Mucosa of descending colon (tissue), 3 donors: ENCODE data around the gene CCR7. TPM values are rescaled to one million over a fixed set of nuclear protein-coding genes. Genes with fewer than 3 reads are reported as not detected.

ENCODE experiments used
- ATAC-seq: fragments of 200-7000 bp; cut with Tn5 transposase; one replicate; pipeline ENCODE4 v1.9.1; 2020; ENCODE audit warnings: mild to moderate bottlenecking, moderate library complexity
- DNase-seq, 3 donors: peaks; one replicate each; pipeline ENCODE4 v3.0.0-alpha.2; 2020
- H3K36me3 ChIP-seq: fragments of 200-600 bp; one replicate; pipeline ENCODE4 v1.8.0; 2021; ENCODE audit warnings: low read depth, mild to moderate bottlenecking
- H3K4me1 ChIP-seq: fragments of 200-600 bp; one replicate; pipeline ENCODE4 v1.8.0; 2021; ENCODE audit warnings: low read depth, mild to moderate bottlenecking
- H3K4me3 ChIP-seq: fragments of 200-600 bp; one replicate; pipeline ENCODE4 v1.8.0; 2021; ENCODE audit warnings: mild to moderate bottlenecking
- H3K9me3 ChIP-seq: fragments of 200-600 bp; one replicate; pipeline ENCODE4 v1.8.0; 2021; ENCODE audit warnings: mild to moderate bottlenecking
- CTCF ChIP-seq: fragments of 200-600 bp; IDR thresholded peaks from one replicate; pipeline ENCODE4 v1.8.0; 2022; ENCODE audit warnings: antibody characterized with exemption, mild to moderate bottlenecking
- intact Hi-C, 2 donors: fragments of 100-400 bp; cut with DNase I in 1 of 2; cut with micrococcal nuclease in 1 of 2; formaldehyde crosslinking; loops; one replicate each; pipeline versions ENCODE4 v1.11.0 to v1.11.1; 2022; cut with DNase I, micrococcal nuclease
- total RNA-seq, 3 donors: library from RNA; stranded (reverse); fragmentation: NEBNext Ultra II Directional in 2 of 3; extraction: Animal tissue kit (Norgen Biotek cat#: 25700) in 2 of 3; gene quantifications; one replicate each; pipeline versions ENCODE4 v1.2.1 to v1.2.4, GENCODE V29; 2021 to 2023
- donor health status: DM: no; HTN: no; CAD: no; lungs with moderate emphysema.
- donor health status: DM: no; HTN: no; CAD: no.
- donor health status: DM: no; HTN: yes; CAD: no.

The CCR7 gene
- total RNA-seq, 3 donors from 2014 or later: 0.44 to 3.2 (median 0.87) TPM

- ATAC-seq: peak; percentile 27
- TF ChIP-seq CTCF: no peak
Measured at GRCh38 chr17:40605306-40605705, 40.0 kb upstream of the CCR7 start.

GRCh38 chr17:40604327-40605080, 39.2 kb upstream of the CCR7 start:
- Histone ChIP-seq H3K36me3 (no peaks in the 10 kb centered on the region), H3K4me1 (peaks cover 3% of the 10 kb centered on the region), H3K9me3 (no peaks in the 10 kb centered on the region), H3K4me3 (no peak overlapping the region)
- ATAC-seq (no peak), DNase-seq (no peak)
- intact Hi-C loops: no loop called here
- TF ChIP-seq CTCF: no peak

More at GRCh38 chr17:40605306-40605705, 40.0 kb upstream of the CCR7 start:
- intact Hi-C loops: no loop called here
- Histone ChIP-seq H3K4me3 (no peak overlapping the region), H3K4me1 (peaks cover 3% of the 10 kb centered on the region), H3K36me3 (no peaks in the 10 kb centered on the region), H3K9me3 (no peaks in the 10 kb centered on the region)
- no peak for DNase-seq

DNA sequence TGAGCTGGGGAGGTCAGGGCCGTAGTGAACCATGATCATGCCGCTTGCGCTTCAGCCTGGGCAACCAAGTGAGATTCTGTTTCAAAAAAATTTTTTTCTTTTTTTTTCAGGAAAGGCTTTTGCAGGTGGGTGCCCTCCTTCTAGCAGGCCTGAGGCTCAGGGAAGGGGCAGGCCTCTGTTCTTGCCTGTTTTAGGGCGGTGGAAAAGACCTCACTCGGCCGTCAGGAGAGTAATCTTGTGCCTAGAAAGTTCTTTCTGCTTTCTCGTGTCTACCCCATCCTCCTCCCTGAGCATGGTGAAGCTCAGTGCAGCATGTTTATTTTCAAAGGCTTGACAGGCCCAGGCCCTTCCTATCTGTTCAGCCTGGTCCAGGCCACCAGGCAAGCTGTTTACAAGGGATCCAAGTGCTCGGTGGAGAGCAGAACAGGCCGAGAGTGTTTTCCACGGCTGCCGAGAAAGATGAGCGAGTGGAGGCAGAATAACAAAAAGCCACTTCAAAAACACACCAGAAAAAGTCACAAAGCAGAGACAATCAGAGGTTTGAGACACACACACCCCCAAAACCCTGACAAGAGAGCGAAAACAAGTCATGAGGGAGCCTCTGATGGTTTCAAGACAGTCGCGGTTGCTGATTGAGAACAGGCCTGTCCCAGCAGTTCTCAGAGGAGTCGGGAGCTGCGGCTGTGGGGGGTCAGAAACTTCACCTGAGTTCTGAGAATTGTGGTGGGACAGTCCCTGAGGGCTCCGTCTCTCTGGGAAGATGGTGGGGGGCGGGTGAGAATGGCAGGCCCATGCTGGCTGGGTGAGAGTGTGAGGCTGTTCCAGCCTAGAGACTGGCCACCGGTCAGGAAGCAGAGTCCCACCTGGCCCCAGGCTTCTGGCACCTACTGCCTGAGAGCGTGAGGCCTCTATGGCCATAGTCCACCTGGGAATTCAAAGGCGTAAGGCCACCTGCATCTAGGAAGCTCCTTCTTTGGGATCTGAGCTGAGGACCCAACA, 37.5 kb upstream of the CCR7 start:
- H3K9me3 ChIP-seq: no peaks in the 10 kb centered on the region
- peaks cover 10% of the 10 kb centered on the region for H3K4me1 ChIP-seq
- ATAC-seq (peak; percentile 28), DNase-seq (no peak)
- H3K4me3 ChIP-seq: no peak overlapping the region
- intact Hi-C loops: no loop called here
- TF ChIP-seq CTCF: no peak
- no peaks in the 10 kb centered on the region for H3K36me3 ChIP-seq

DNA sequence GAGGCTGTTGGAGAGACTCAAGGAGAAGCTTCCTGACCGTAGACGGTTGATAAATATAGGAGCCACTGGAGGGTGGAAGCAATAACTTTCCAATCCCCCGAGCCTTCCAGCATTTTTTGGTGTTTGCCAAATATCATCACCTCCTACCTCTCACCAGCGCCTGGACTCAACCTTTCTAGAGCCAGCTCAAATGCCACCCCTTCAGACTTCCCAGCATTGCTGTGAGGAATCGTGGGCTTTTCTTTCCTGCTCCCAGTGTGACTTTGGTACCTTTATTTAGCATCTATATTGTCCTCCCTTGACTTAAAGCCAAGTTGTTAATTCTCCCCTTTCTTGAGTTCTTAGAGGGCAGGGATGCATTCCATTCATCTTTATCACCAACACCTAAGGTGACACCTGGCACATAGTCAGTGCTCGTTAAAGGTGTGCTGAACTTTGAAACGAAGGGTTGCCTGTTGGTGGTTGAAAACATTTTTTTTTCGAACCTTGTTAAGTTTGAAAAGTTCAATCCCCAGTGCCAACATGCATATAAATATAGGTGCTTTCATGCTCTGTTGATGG, 35.3 kb upstream of the CCR7 start:
- intact Hi-C loops: no loop called here

More for the DNA sequence above, 35.3 kb upstream of the CCR7 start:
- peaks cover 10% of the 10 kb centered on the region for H3K4me1 ChIP-seq
- no peak for TF ChIP-seq CTCF
- ATAC-seq (peak; percentile 50), DNase-seq (peak in 1 of 3 donors; percentile 25)
- no peaks in the 10 kb centered on the region for H3K36me3 ChIP-seq
- no peak overlapping the region for H3K4me3 ChIP-seq
- H3K9me3 ChIP-seq: no peaks in the 10 kb centered on the region
